ENCODE data around the gene GLT8D2. TPM values are rescaled to one million over a fixed set of nuclear protein-coding genes. Genes with fewer than 3 reads are reported as not detected.

GLT8D2 gene
- total RNA-seq, 2 donors from 2014 or later: 3.1 to 11.2 TPM

DNA sequence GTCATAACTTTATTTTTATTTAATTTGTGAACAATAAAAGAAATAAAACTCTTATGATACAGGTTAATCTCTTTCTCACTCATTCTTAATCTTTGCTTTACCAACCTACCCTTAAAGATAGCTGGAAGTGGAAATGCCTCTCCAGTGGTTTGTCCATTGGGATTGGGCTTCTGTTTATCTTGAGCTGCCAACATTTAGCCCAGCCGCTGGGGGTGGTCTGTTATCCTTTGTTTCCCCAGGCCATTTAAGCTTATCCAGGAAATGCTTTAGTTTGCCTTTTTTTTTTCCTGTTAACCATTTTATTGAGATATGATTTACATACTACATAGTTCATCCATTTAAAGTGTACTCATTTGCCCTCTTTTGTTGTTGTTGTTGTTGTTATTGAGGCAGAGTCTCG, 76.1 kb downstream of the GLT8D2 start:
- Histone ChIP-seq H3K27ac (no peak overlapping the region), H3K9me3 (no peaks in the 10 kb centered on the region), H3K4me3 (no peak overlapping the region), H3K27me3 (replicated peaks; ENCODE audit: insufficient read depth) (no peaks in the 10 kb centered on the region), H3K4me1 (replicated peaks) (no peaks in the 10 kb centered on the region), H3K36me3 (no peaks in the 10 kb centered on the region)
- TF ChIP-seq POLR2A (IDR thresholded peaks at IDR 0.05) (no peak), POLR2AphosphoS5 (IDR thresholded peaks at IDR 0.05) (no peak)
- TF ChIP-seq, protein P1, sequence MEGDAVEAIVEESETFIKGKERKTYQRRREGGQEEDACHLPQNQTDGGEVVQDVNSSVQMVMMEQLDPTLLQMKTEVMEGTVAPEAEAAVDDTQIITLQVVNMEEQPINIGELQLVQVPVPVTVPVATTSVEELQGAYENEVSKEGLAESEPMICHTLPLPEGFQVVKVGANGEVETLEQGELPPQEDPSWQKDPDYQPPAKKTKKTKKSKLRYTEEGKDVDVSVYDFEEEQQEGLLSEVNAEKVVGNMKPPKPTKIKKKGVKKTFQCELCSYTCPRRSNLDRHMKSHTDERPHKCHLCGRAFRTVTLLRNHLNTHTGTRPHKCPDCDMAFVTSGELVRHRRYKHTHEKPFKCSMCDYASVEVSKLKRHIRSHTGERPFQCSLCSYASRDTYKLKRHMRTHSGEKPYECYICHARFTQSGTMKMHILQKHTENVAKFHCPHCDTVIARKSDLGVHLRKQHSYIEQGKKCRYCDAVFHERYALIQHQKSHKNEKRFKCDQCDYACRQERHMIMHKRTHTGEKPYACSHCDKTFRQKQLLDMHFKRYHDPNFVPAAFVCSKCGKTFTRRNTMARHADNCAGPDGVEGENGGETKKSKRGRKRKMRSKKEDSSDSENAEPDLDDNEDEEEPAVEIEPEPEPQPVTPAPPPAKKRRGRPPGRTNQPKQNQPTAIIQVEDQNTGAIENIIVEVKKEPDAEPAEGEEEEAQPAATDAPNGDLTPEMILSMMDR (IDR thresholded peaks at IDR 0.05): no peak
- intact Hi-C loops (cut with DNase I): no loop called here
- 71% methylated on average over 2 of the region's 2 CpGs for WGBS
- no peak for DNase-seq (ENCODE audit: low spot score)

DNA sequence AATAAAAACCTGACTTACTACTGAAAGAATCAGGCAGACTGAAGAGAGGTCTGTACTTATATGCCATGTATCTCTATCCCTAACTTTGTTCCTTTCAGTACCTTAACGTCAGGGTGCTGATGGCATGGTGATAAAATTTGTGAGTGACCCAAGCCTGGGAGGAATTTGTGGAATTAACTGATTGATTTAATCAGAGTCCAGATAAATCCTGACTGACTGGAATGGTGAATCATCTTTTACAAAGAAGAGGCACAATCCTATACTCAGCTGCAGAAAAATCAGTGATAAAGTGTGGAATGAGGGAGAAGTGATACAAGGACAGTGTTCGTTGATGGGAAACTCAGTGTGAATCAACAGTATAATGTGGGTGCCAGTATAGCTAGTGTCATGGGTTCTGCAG, 80.6 kb downstream of the GLT8D2 start:
- 52% methylated on average over 2 of the region's 2 CpGs for WGBS
- Histone ChIP-seq H3K9me3 (no peaks in the 10 kb centered on the region), H3K4me1 (replicated peaks) (peaks cover 4% of the 10 kb centered on the region), H3K27me3 (replicated peaks; ENCODE audit: insufficient read depth) (no peaks in the 10 kb centered on the region), H3K27ac (no peak overlapping the region), H3K36me3 (no peaks in the 10 kb centered on the region), H3K4me3 (no peak overlapping the region)
- no peak for TF ChIP-seq POLR2A (IDR thresholded peaks at IDR 0.05)
- no peak for TF ChIP-seq POLR2AphosphoS5 (IDR thresholded peaks at IDR 0.05)
- no peak for DNase-seq (ENCODE audit: low spot score)
- intact Hi-C loops (cut with DNase I): loop anchor here (5.0 to 10.0 kb wide), 2 partner anchors 93 to 135 kb away; partner anchors contain the start of gene HCFC2

DNA sequence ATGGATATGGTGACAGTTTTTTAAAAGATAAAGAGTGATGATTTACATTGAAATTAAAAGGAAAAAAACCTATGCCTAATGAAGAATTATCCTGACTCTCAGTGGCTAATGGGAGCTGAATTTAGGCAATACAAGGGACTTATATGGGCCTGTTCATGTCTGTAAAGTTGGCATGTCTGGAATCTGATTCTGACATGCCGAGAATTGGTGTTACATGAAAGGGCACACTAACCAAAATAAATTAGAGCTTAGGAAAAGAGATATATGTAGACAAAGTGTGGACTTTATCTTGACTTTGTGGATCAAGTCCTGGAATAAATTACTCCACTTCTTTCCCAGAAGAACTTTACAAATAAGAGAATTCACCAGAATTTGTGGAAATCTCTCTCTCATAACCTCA, 83.3 kb downstream of the GLT8D2 start:
- Histone ChIP-seq H3K9me3 (no peaks in the 10 kb centered on the region), H3K36me3 (no peaks in the 10 kb centered on the region), H3K27me3 (replicated peaks; ENCODE audit: insufficient read depth) (no peaks in the 10 kb centered on the region), H3K4me3 (peak overlapping the region; percentile 76 to 83), H3K27ac (peak overlapping the region; percentile 88 to 90), H3K4me1 (replicated peaks) (peaks cover 4% of the 10 kb centered on the region)
- 20% methylated on average over 1 of the region's 1 CpG for WGBS
- DNase-seq (ENCODE audit: low spot score): no peak
- intact Hi-C loops (cut with DNase I): loop anchor here (5.0 to 10.0 kb wide), 2 partner anchors 96 to 138 kb away; partner anchors contain the start of gene HCFC2
- TF ChIP-seq POLR2A (IDR thresholded peaks at IDR 0.05) (no peak), POLR2AphosphoS5 (IDR thresholded peaks at IDR 0.05) (no peak)
- TF ChIP-seq, protein P1 (IDR thresholded peaks at IDR 0.05): no peak

DNA sequence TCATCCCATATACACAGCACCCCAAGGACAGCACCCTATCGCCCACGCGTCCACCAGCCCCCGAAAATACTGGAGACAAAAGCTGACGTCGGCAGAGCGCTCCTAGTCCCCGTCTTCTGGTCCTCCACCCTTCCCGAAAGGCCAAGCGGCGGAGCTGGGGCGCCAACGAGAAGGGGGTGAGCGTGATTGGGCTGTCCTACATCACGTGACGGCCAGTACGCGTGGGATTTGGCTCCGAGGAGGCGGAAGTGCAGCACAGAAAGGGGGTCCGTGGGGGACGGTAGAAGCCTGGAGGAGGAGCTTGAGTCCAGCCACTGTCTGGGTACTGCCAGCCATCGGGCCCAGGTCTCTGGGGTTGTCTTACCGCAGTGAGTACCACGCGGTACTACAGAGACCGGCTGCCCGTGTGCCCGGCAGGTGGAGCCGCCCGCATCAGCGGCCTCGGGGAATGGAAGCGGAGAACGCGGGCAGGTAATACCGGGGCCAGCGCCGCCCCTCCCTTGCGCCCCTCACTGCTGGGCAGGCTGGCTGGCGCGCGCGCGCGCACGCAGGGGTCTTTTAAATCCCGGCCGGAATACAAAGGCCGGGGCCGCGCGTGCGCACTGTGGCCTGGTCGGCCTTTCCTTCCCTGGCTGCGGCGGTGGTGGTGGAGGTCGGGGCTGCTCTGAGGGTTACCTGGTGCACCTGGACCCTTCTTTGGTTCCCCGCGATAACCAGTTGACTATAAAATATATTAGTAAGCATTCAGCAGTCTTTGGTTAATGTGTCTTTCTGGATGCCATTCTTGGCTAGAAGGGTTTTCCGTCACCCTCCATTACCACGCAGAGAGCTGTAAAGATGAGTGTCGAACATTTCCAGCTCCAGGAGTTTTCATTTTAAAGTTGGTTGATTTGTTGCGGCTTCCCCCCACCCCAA, 84.1 kb downstream of the GLT8D2 start, which contains the start of gene TDG:
Gene TDG, plus strand, starts transcription at position 283 of the 915 bp plus-strand sequence. Its CDS starts 166 bp downstream, at position 449.
- TF ChIP-seq POLR2A (IDR thresholded peaks at IDR 0.05) (peak; percentile 84), POLR2AphosphoS5 (IDR thresholded peaks at IDR 0.05) (peak; percentile 99)
- TF ChIP-seq, protein P1 (IDR thresholded peaks at IDR 0.05): peak in 2 of 4 experiments; percentile 33 to 36
- WGBS: 5% methylated on average over 63 of the region's 64 CpGs
- peak within 1 kb of the TSS; percentile 88 to 90 for H3K27ac ChIP-seq
- intact Hi-C loops (cut with DNase I): loop anchor here (5.0 to 10.0 kb wide), 2 partner anchors 96 to 139 kb away; partner anchors contain the start of gene HCFC2
- H3K9me3 ChIP-seq: no peaks in the 10 kb centered on the region
- H3K36me3 ChIP-seq: no peaks in the 10 kb centered on the region
- peak within 1 kb of the TSS; percentile 76 to 83 for H3K4me3 ChIP-seq
- H3K27me3 ChIP-seq (replicated peaks; ENCODE audit: insufficient read depth): no peaks in the 10 kb centered on the region
- peaks cover 4% of the 10 kb centered on the region for H3K4me1 ChIP-seq (replicated peaks)
- peak; percentile 96 for DNase-seq (ENCODE audit: low spot score)

DNA sequence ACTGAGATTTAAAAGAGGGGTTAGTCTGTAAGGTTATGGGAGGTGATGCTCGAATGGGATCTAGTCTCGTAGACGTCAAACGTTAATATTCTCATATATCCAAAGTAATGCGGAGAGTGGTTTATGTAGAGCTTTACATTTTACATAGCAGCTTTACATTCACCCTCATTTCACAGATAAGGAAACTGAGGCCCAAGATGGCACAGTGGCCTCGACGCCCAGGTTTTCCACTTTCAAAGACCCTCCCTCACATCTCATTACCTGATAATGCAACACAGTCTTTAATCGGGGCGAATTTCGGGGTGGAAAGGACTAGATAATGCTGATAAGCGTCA, 84.8 kb downstream of the GLT8D2 start:
- TF ChIP-seq, protein P1 (IDR thresholded peaks at IDR 0.05): no peak
- no peak for TF ChIP-seq POLR2AphosphoS5 (IDR thresholded peaks at IDR 0.05)
- TF ChIP-seq POLR2A (IDR thresholded peaks at IDR 0.05): no peak
- intact Hi-C loops (cut with DNase I): loop anchor here (5.0 to 10.0 kb wide), 2 partner anchors 97 to 140 kb away; partner anchors contain the start of gene HCFC2
- no peaks in the 10 kb centered on the region for H3K36me3 ChIP-seq
- 2% methylated on average over 11 of the region's 11 CpGs for WGBS
- H3K4me1 ChIP-seq (replicated peaks): peaks cover 4% of the 10 kb centered on the region
- peak overlapping the region; percentile 76 to 83 for H3K4me3 ChIP-seq
- no peak for DNase-seq (ENCODE audit: low spot score)
- no peaks in the 10 kb centered on the region for H3K27me3 ChIP-seq (replicated peaks; ENCODE audit: insufficient read depth)
- H3K27ac ChIP-seq: peak overlapping the region; percentile 88 to 90
- no peaks in the 10 kb centered on the region for H3K9me3 ChIP-seq

All from prostate gland (tissue), 2 donors.